HepG2 (cell line): Measurements from ENCODE around the gene STEAP1. TPM values are rescaled to one million over a fixed set of nuclear protein-coding genes. Genes with fewer than 3 reads are reported as not detected.
A peak's percentile ranks its signal among the peaks of the same experiment; 100 is the strongest.

Experiments used
- ATAC-seq: fragments of 200-7000 bp; cut with Tn5 transposase; 3 replicates; pipeline ENCODE4 v1.9.1; 2020; ENCODE audit warnings: mild to moderate bottlenecking, moderate library complexity
- BruUV-seq: library from RNA; stranded (reverse); fragments of 400-500 nt; replicated peaks from 2 replicates; lab custom pipeline; 2021; lab: Mats Ljungman, UMichigan
- CTCF ChIA-PET: fragments of 300-600 bp; formaldehyde crosslinking; extraction: SDS; loops from one replicate; lab custom pipeline; 2021; ENCODE audit warnings: low total read pairs, inconsistent platforms, low intra/inter-chr PET ratio; lab: Yijun Ruan, JAX
- POLR2A ChIA-PET: fragments of 350-600 bp; sonication (Branson Sonifier 250); formaldehyde crosslinking; loops from one replicate; lab custom pipeline; 2020; ENCODE audit warnings: antibody characterized with exemption, inconsistent platforms; lab: Yijun Ruan, JAX
- DNase-seq: peaks from one replicate; pipeline ENCODE4 v3.0.0-alpha.2; 2015; ENCODE audit warnings: low spot score
- FAIRE-seq: peaks from 3 replicates; lab custom pipeline; 2011; peaks lifted over from hg19 to GRCh38; lab: Jason Lieb, UNC
- H2AFZ ChIP-seq: one replicate; pipeline ENCODE4 v1.6.1; 2011; ENCODE audit warnings: low read length, inconsistent platforms
- H3K27ac ChIP-seq: fragments of 300-600 bp; 3 replicates; pipeline ENCODE4 v1.8.0; 2011; ENCODE audit warnings: mixed run types, mild to moderate bottlenecking, mixed read lengths, low read length, inconsistent platforms; ENCODE audit not compliant: insufficient read depth; ENCODE audit errors: extremely low read length
- H3K27me3 ChIP-seq, 2 experiments: fragments of 200-600 bp in 1 of 2; 2 replicates in 1 of 2; 3 replicates in 1 of 2; pipeline versions ENCODE4 v1.6.0 to v1.8.0; 2011; ENCODE audit warnings: low read length in 2 of 2, mild to moderate bottlenecking in 2 of 2, moderate library complexity in 2 of 2, inconsistent platforms in 1 of 2; ENCODE audit not compliant: insufficient read depth in 2 of 2, control insufficient read depth in 1 of 2
- H3K36me3 ChIP-seq, 2 experiments: fragments of 200-600 bp in 1 of 2; replicated peaks in 1 of 2; 2 replicates in 1 of 2; 3 replicates in 1 of 2; pipeline versions ENCODE4 v1.5.1 to v1.8.0; 2011; ENCODE audit warnings: low read length in 2 of 2, inconsistent platforms in 1 of 2; ENCODE audit not compliant: insufficient read depth in 2 of 2, control insufficient read depth in 1 of 2
- H3K4me1 ChIP-seq: 2 replicates; pipeline ENCODE4 v1.5.1; 2012; ENCODE audit warnings: low read length, inconsistent platforms; ENCODE audit not compliant: insufficient read depth
- H3K4me2 ChIP-seq: 2 replicates; pipeline ENCODE4 v1.6.0; 2011; ENCODE audit warnings: low read depth, low read length, inconsistent platforms
- H3K4me3 ChIP-seq, 3 experiments: fragments of 200-600 bp in 1 of 3; sonication (generic), shearing (Covaris generic) in 1 of 3; replicated peaks in 1 of 3; 2 replicates each; pipeline ENCODE4 v1.5.1; 2011 to 2016; ENCODE audit warnings: low read length in 3 of 3, inconsistent platforms in 2 of 3, low read depth in 2 of 3, mild to moderate bottlenecking in 2 of 3, control low read depth in 1 of 3, mixed read lengths in 1 of 3; ENCODE audit not compliant: insufficient read depth in 1 of 3
- H3K79me2 ChIP-seq: one replicate; pipeline ENCODE4 v1.6.1; 2011; ENCODE audit warnings: low read length, inconsistent platforms; ENCODE audit not compliant: insufficient read depth
- H3K9ac ChIP-seq: 2 replicates; pipeline ENCODE4 v1.6.0; 2011; ENCODE audit warnings: mild to moderate bottlenecking, low read depth, low read length, inconsistent platforms; ENCODE audit not compliant: insufficient read depth
- H3K9me3 ChIP-seq: 2 replicates; pipeline ENCODE4 v1.5.1; 2012; ENCODE audit warnings: mild to moderate bottlenecking, low read length
- H4K20me1 ChIP-seq: 2 replicates; pipeline ENCODE4 v1.6.0; 2011; ENCODE audit warnings: inconsistent platforms, mild to moderate bottlenecking, low read length, moderate library complexity; ENCODE audit not compliant: insufficient read depth
- BATF2 ChIP-seq: sonication (generic); formaldehyde crosslinking; IDR thresholded peaks from 2 replicates; pipeline ENCODE4 v1.8.0; 2022; ENCODE audit warnings: mild to moderate bottlenecking, missing genetic modification reagents, moderate library complexity
- BORCS8-MEF2B ChIP-seq: sonication (generic); formaldehyde crosslinking; IDR thresholded peaks from 2 replicates; pipeline ENCODE4 v1.8.0; 2022; ENCODE audit warnings: mild to moderate bottlenecking, missing genetic modification reagents
- CREB1 ChIP-seq, 2 experiments: fragments of 450-650 bp in 1 of 2; IDR thresholded peaks; 2 replicates each; pipeline ENCODE4 v1.6.1; 2016 to 2017; ENCODE audit warnings: control low read depth in 1 of 2, mild to moderate bottlenecking in 1 of 2, missing compliant biosample characterization in 1 of 2, missing genetic modification characterization in 1 of 2
- GATAD2A ChIP-seq: IDR thresholded peaks from 2 replicates; pipeline ENCODE4 v1.6.1; 2016
- HNF4A ChIP-seq: sonication (generic); formaldehyde crosslinking; IDR thresholded peaks from 2 replicates; pipeline ENCODE4 v1.4.0; 2020; ENCODE audit warnings: missing genetic modification reagents
- NRL ChIP-seq: sonication (generic); formaldehyde crosslinking; IDR thresholded peaks from 2 replicates; pipeline ENCODE4 v1.5.0; 2020; ENCODE audit warnings: missing genetic modification reagents, mild to moderate bottlenecking, moderate library complexity, borderline replicate concordance
- RERE ChIP-seq: IDR thresholded peaks from 2 replicates; pipeline ENCODE4 v1.6.1; 2016; ENCODE audit warnings: low read depth, missing genetic modification reagents, missing compliant biosample characterization
- ZNF234 ChIP-seq: sonication (generic); formaldehyde crosslinking; conservative IDR thresholded peaks from 2 replicates; pipeline ENCODE4 v1.5.1; 2020; ENCODE audit warnings: mild to moderate bottlenecking, missing genetic modification reagents
- WGBS: methylation state at CpG from one replicate; pipeline ENCODE4 v1.1.6; 2017; ENCODE audit warnings: low lambda C conversion rate; 5-methylcytosine and 5-hydroxymethylcytosine counted together
- in situ Hi-C: cut with HindIII; loops from 2 replicates; pipeline ENCODE4 v1.10.0; 2017; ENCODE audit warnings: low pct_unique_long_range_greater_than_20kb; ENCODE audit not compliant: extremely low pct_ligation_motif_present
- intact Hi-C: fragments of 100-400 bp; cut with micrococcal nuclease; formaldehyde crosslinking; loops from one replicate; pipeline ENCODE4 v1.10.0; 2022; ENCODE audit not compliant: unreplicated experiment
- polyA plus RNA-seq, 8 experiments: library from polyadenylated mRNA; depleted of rRNA in 3 of 8; stranded (reverse) in 7 of 8; unstranded in 1 of 8; fragments of >200 nt; fragmentation: Illumina TruSeq in 4 of 8; extraction: Trizol in 4 of 8; gene quantifications; 2 replicates each; pipeline versions ENCODE4 v1.2.1 to v1.2.3, GENCODE V29; 2011 to 2016; ENCODE audit warnings: low read depth in 4 of 8, missing spikeins in 1 of 8, mixed read lengths in 1 of 8; ENCODE audit not compliant: insufficient read depth in 1 of 8
- total RNA-seq, 5 experiments: library from RNA; depleted of rRNA; stranded (reverse); fragments of >200 nt; fragmentation: Illumina TruSeq; extraction: Trizol; gene quantifications; 2 replicates each; pipeline ENCODE4 v1.2.3, GENCODE V29; 2016; ENCODE audit warnings: low read depth in 1 of 5

Gene STEAP1
- total and polyA plus RNA-seq, 2 of the 13 experiments (the other 11 are each of a cell fraction or from before 2014, with no cell fraction given), result 23.2 to 24.2 TPM

GRCh38 chr7:90178166-90178565 lies 23.9 kb downstream of the STEAP1 start:
- CTCF ChIA-PET, result no interaction called here

GRCh38 chr7:90178679-90179278 lies 24.5 kb downstream of the STEAP1 start:
- DNase-seq (peak; percentile 41), ATAC-seq (peak; percentile 79), FAIRE-seq (peak; percentile 60)
- intact Hi-C loops (no loop called here), in situ Hi-C loops (no loop called here)
- Histone ChIP-seq H2AFZ (peak overlapping the region; percentile 49), H3K79me2 (no peaks in the 10 kb centered on the region), H3K9me3 (no peaks in the 10 kb centered on the region), H3K9ac (peak overlapping the region; percentile 23; the same call in 1 of the 2 replicates), H3K4me3 (peak overlapping the region in 1 of 3 experiments; percentile 9; a peak in 2 of 6 replicates), H3K4me2 (peak overlapping the region; percentile 65), H3K36me3 (no peaks in the 10 kb centered on the region), H3K27me3 (no peaks in the 10 kb centered on the region), H3K27ac (peak overlapping the region; percentile 29), H3K4me1 (peaks cover 38% of the 10 kb centered on the region), H4K20me1 (no peaks in the 10 kb centered on the region)
- CTCF ChIA-PET, result no interaction called here
- POLR2A ChIA-PET, result interaction anchor here (1.1 to 4.5 kb wide), 6 partner anchors 10 to 82 kb away, joined by 3 to 65 read pairs (median 8); partner anchors contain the start of genes STEAP1 and STEAP2
- WGBS, result 27% methylated on average over 6 of the region's 6 CpGs
- no TSS peak for BruUV-seq
- TF ChIP-seq RERE (CRISPR knock-in tag), result no peak
- peak; percentile 35 for TF ChIP-seq HNF4A (CRISPR knock-in tag)
- peak; percentile 41 for TF ChIP-seq GATAD2A (CRISPR knock-in tag)
- TF ChIP-seq BORCS8-MEF2B (CRISPR knock-in tag), result no peak
- TF ChIP-seq ZNF234 (CRISPR knock-in tag), result no peak
- no peak for TF ChIP-seq NRL (CRISPR knock-in tag)

More at GRCh38 chr7:90178166-90178565, 23.9 kb downstream of the STEAP1 start:
- Histone ChIP-seq H3K9me3 (no peaks in the 10 kb centered on the region), H3K9ac (no peak overlapping the region), H3K4me2 (peak overlapping the region; percentile 65; the same call in 1 of the 2 replicates), H3K27ac (no peak overlapping the region), H3K36me3 (no peaks in the 10 kb centered on the region), H3K4me3 (no peak overlapping the region), H3K79me2 (no peaks in the 10 kb centered on the region), H3K27me3 (no peaks in the 10 kb centered on the region), H3K4me1 (peaks cover 44% of the 10 kb centered on the region), H4K20me1 (no peaks in the 10 kb centered on the region), H2AFZ (no peak overlapping the region)
- POLR2A ChIA-PET, result interaction anchor here (1.1 to 4.5 kb wide), 6 partner anchors 10 to 82 kb away, joined by 3 to 65 read pairs (median 8); partner anchors contain the start of genes STEAP1 and STEAP2
- WGBS, result 100% methylated on average over 2 of the region's 2 CpGs
- no peak for TF ChIP-seq BATF2
- no peak for TF ChIP-seq CREB1 (IDR thresholded peaks at IDR 0.05)
- TF ChIP-seq CREB1 (CRISPR knock-in tag; IDR thresholded peaks at IDR 0.05), result peak; percentile 12; the same call in 1 of the 2 replicates
- intact Hi-C loops (no loop called here), in situ Hi-C loops (no loop called here)
- DNase-seq (no peak), FAIRE-seq (no peak), ATAC-seq (no peak)
- no TSS peak for BruUV-seq
